H1 (cell line): Measurements from ENCODE around the gene ADARB2. TPM values are rescaled to one million over a fixed set of nuclear protein-coding genes. Genes with fewer than 3 reads are reported as not detected.

Experiments used
- KDM1A ChIP-seq: fragments of 200-600, 300-600 bp; sonication (generic); IDR thresholded peaks from 2 replicates; pipeline ENCODE4 v1.7.1; 2016; ENCODE audit warnings: mild to moderate bottlenecking, low read length, borderline replicate concordance
- polyA plus RNA-seq, 7 experiments: library from polyadenylated mRNA; depleted of rRNA in 3 of 7; stranded (reverse) in 5 of 7; unstranded in 2 of 7; fragments of >200 nt in 5 of 7; fragments of 200-250 nt in 2 of 7; gene quantifications; 1 replicate in 5 of 7; 2 replicates in 1 of 7; 4 replicates in 1 of 7; pipeline versions ENCODE4 v1.2.1 to v1.2.3, GENCODE V29; 2011 to 2013; ENCODE audit warnings: missing spikeins in 2 of 7, mixed read lengths in 2 of 7
- total RNA-seq: library from RNA; stranded (reverse); fragmentation: NEBNext Ultra II Directional; extraction: Animal tissue kit (Norgen Biotek cat#: 25700); gene quantifications from 2 replicates; pipeline ENCODE4 v1.2.1, GENCODE V29; 2021

The ADARB2 gene
- total and polyA plus RNA-seq, 2 of the 8 experiments (the other 6 are each of a cell fraction or from before 2014, with no cell fraction given) = 2.2 to 2.8 TPM

DNA sequence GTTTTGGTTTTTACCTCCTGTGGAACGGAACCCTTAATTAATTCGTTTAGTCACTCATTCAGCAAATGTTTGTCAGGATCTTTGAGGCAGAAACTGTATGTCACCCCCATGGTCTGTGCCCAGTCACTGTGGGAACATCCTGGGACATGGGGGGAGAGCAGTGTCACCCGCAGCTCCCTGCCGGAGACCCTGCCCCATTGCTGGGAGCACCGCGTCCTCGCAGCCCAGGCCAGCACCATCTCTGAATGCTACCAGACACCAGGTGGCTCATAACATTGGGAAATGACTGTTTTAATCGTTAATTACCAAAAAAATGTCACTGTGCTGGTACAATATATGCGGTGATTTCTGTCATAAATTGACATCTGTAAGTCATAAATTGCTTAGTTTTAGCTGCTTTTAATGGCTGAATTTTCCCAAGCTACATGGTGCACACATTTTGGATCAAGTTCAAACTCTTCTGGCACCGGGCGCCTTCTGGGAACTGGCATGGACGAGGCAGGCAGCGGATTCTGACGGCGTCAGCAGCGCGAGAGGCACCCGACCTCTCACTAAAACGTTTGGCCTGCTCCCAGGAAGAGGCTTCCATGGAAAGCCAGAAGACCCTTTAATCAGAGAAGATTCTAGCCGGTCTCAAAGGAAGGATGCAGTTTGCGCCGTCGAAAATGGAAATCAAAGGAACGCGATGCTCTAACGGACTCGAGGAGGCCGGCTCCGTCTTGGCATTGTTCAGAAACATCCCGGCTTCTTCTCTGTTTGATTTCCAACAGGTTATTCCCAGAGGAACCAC lies 184.2 kb downstream of the ADARB2 start (continued):
- no peak for TF ChIP-seq KDM1A
